GM18867 (cell line): ENCODE data around the gene GBP6.
A peak's percentile ranks its signal among the peaks of the same experiment; 100 is the strongest.
"Not testable (repeated sequence)": the region's sequence is repeated elsewhere in the genome, so short reads cannot be mapped to it uniquely, and the experiment has no call there.

Experiments
- ATAC-seq: cut with Tn5 transposase; IDR thresholded peaks from one replicate; pipeline ENCODE4 v1.9.1; 2021; ENCODE audit warnings: mild to moderate bottlenecking, moderate library complexity; ENCODE audit not compliant: unreplicated experiment

Gene GBP6

GRCh38 chr1:89363638-89364536, at the start of gene GBP6:
Gene GBP6, plus strand, starts transcription at chr1:89364059. Its CDS starts 4,493 bp downstream, at chr1:89368552.
- ATAC-seq = peak; percentile 24

GRCh38 chr1:89322402-89322801, 41.5 kb upstream of the GBP6 start:
- ATAC-seq = no peak

- no peak for ATAC-seq
Observed at GRCh38 chr1:89331890-89332289, 32.0 kb upstream of the GBP6 start.

- no peak for ATAC-seq
Observed at GRCh38 chr1:89332461-89332860, 31.4 kb upstream of the GBP6 start.

- no peak for ATAC-seq
Observed at GRCh38 chr1:89335486-89335885, 28.4 kb upstream of the GBP6 start.

- no peak for ATAC-seq
Observed at GRCh38 chr1:89337903-89338302, 26.0 kb upstream of the GBP6 start.

GRCh38 chr1:89339039-89339438, 24.8 kb upstream of the GBP6 start:
- ATAC-seq = no peak

GRCh38 chr1:89345479-89345878, 18.4 kb upstream of the GBP6 start:
- not testable (repeated sequence) for ATAC-seq

- no peak for ATAC-seq
Observed at GRCh38 chr1:89347296-89347695, 16.6 kb upstream of the GBP6 start.

- ATAC-seq = peak; percentile 59
Observed at GRCh38 chr1:89350298-89350697, 13.6 kb upstream of the GBP6 start.

GRCh38 chr1:89351597-89352311, 12.1 kb upstream of the GBP6 start:
- ATAC-seq = no peak

- no peak for ATAC-seq
Observed at GRCh38 chr1:89352421-89352820, 11.4 kb upstream of the GBP6 start.

GRCh38 chr1:89354205-89354604, 9.7 kb upstream of the GBP6 start:
- no peak for ATAC-seq

GRCh38 chr1:89355056-89355455, 8.8 kb upstream of the GBP6 start:
- no peak for ATAC-seq

- no peak for ATAC-seq
Observed at GRCh38 chr1:89356658-89357400, 7.0 kb upstream of the GBP6 start.

GRCh38 chr1:89358287-89358893, 5.5 kb upstream of the GBP6 start:
- peak; percentile 73 for ATAC-seq

GRCh38 chr1:89360716-89361115, 3.1 kb upstream of the GBP6 start:
- ATAC-seq = no peak

GRCh38 chr1:89361681-89362080, 2.2 kb upstream of the GBP6 start:
- ATAC-seq = no peak

GRCh38 chr1:89363196-89363595, 663 bp upstream of the GBP6 start:
- ATAC-seq = peak; percentile 84

- no peak for ATAC-seq
Observed at GRCh38 chr1:89364954-89365550, 1.2 kb downstream of the GBP6 start.

GRCh38 chr1:89367221-89367620, 3.4 kb downstream of the GBP6 start:
- no peak for ATAC-seq
